GM18520 (cell line): ENCODE measurements around the gene ATRIP.

Experiments used
- ATAC-seq: cut with Tn5 transposase; IDR thresholded peaks from one replicate; pipeline ENCODE4 v1.9.1; 2021; ENCODE audit not compliant: unreplicated experiment

Gene ATRIP

GRCh38 chr3:48409291-48410201, 37.0 kb upstream of the ATRIP start:
- ATAC-seq = no peak

DNA sequence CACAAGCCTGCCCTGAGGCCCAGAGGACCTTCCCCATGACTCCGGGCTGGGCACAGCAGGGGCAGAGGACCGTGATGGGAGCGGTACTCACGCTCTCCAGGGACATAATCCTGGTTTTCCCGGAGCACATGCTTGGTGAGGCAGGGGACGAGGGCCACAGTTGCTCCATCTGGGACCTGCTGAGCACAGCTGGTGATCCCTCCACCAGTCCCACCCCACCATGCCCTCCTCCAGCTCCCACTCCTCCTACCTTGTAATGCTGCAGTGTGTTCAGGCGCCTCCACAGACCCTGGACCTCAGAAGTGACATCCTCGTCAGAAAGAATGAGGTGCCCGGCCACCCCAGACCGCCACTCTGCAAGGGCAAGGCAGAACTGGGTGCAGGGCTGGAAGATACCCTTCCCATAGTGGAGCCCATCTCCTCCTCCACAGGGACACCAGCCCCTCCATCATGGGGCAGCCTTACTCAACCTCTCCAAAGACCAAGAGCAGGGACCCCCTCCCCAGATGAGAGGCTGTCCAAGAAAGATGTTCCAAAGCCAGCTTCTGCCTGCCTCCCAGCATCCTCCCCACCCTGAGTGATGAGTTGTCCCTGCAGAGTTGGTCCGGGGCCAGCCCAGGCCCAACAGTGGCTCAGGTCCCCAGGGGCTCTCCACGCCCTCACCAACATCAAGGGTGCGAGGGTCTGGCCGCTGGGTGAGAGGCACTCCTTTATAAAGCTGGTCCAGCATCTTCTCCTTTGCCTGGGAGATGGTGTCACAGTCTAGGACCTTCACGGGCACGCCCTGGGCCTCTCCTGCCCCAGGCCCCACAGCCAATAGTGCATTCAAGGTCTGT, 36.1 kb upstream of the ATRIP start:
- no peak for ATAC-seq

DNA sequence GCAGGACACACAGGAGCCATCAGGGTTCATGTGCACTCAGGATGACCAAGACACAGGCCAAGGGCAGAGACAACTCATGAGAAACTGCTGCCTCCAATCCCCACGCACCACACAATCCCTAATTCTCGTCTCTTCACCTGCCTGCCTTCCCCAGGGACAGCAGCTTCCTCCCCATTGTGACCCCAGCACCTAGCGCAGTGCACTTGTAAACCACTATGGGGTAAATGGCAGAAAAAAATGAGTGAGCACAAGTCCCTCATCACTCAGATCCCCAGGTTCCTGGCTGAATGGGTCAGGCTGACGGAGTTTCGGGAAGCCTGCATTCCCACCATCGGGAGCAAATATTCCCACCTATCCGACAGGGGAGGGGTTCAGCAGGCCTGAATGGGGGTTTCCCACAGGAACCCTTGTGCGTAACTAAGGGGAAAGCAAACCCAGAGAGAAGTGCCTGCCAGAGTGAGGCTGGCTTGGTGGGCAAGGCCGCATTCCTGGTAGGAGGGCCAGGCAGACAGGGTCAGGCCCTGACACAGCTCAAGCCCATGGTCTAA, 35.4 kb upstream of the ATRIP start:
- ATAC-seq = no peak

- no peak for ATAC-seq
Measured at GRCh38 chr3:48411606-48412374, 34.7 kb upstream of the ATRIP start.

GRCh38 chr3:48412375-48413001, 34.0 kb upstream of the ATRIP start:
- ATAC-seq = no peak

DNA sequence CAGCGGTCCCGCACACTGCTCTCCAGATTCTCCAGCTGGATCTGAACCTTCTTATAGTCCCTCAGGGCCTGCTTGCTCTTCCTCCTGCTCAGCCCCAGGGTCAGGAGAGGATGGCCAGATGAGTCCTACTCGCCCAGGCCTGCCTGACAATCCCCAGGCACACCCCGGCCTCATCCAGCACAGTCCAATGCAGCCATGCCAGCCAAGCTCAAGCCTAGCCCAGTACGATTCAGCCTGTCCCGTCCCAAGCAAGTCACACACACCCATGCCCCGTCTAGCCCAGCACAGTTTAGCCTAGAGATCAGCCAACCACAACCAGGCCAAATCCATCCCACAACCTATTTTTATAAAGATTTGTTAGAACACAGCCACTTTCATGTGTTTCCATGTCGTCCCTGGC, 33.5 kb upstream of the ATRIP start:
- ATAC-seq = no peak

GRCh38 chr3:48413611-48414010, 32.9 kb upstream of the ATRIP start:
- ATAC-seq = no peak

GRCh38 chr3:48414376-48415250, 31.9 kb upstream of the ATRIP start:
- no peak for ATAC-seq

- no peak for ATAC-seq
Measured at GRCh38 chr3:48415251-48415953, 31.1 kb upstream of the ATRIP start.

- no peak for ATAC-seq
Measured at GRCh38 chr3:48416091-48416505, 30.4 kb upstream of the ATRIP start.

DNA sequence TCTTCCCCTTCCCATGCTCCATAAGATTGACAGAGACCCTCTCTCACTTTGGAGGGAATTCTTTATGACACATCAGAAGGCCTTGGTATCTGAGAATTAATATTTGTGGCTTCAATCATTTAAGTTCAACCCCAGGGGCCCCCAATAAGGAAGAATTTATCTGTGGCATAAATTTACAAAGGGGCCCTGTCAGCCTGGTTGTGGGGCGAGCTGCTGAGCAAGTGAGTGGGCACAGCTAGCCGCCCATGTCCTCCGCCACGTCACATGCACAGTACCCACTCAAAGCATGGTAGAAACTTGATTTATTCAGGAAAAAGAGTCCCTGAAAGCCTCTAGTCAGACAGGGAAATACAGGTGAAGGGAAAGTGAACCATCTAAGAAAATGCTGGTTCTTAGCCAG, 30.0 kb upstream of the ATRIP start:
- no peak for ATAC-seq

GRCh38 chr3:48417529-48418108, 28.9 kb upstream of the ATRIP start:
- ATAC-seq = no peak

DNA sequence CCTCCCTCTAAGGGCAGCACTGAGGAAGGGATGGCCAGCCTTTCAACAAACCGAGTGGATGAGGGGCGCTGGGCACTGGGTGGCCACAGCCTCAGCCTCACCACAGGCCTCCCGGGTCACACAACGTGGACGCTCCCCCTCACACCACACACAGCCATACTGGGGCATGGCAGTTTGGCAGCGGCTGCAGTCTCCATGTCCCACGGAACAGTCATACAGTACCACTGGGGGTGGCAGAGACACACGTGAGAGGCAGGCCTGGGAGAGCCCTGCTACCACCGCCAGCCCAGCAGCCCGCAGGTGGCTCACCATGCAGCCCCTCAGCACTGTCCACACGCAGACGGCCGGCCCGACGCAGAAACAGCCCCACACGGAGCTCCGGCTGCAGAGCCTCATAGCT, 28.4 kb upstream of the ATRIP start:
- ATAC-seq = no peak

- no peak for ATAC-seq
Measured at GRCh38 chr3:48418651-48419050, 27.9 kb upstream of the ATRIP start.

DNA sequence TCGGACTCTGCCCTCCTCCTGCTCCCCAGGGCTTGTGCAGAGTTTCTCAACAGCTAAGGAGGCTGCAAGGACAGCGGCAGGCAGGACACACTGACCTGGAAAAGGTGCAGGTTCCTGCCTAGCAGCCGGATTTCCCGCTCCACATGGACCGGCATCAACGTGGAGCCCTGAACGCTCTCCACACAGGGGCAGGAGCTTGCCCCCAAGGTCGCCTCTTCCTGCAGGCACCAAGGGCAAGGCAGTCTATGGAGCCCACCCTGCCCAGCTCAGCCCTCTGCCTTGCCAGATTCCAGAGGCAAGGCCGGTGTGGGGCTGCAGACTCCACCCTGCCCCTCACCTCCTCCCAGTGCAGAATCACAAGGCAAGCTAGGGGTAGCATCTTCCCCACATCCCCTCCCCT, 27.4 kb upstream of the ATRIP start:
- no peak for ATAC-seq

GRCh38 chr3:48419597-48419996, 26.9 kb upstream of the ATRIP start:
- ATAC-seq = no peak

DNA sequence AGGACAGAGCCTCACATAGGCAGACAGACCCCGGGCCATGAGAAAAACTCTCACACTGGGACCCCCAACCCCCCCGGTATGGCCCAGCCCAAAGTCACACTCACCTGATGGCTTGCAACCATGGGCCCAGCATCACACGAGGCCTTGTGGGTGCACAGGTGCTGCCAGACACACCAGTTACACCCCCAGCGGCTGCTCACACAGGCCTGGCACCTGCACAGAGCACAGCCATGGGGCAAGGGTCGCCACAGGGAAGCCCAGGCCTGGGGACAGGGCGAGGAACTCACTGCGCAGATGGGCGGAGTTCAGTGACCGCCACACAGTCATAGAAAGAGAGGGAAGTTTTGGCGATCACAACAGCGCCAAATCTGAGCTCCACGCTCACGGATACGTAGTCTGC, 26.0 kb upstream of the ATRIP start:
- ATAC-seq = no peak

DNA sequence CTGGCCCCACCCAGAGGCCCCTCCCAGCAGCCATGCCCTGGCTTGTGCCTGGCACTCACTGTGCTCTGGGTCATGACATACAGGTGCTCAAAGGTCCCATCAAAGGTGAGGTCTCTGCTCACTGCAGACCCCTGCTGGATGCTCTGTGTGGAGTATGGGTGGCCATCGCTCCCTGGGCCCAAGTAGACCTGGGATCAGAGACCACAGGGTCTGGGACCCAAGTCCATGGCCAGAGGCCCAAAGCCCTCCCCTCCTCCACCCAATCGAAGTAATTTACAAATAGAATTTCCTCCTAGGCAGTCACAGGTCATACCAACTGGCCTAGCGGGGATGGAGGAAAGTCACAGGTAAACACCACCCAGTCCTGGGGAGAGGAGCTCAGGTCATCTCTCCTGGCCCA, 24.3 kb upstream of the ATRIP start:
- no peak for ATAC-seq

- ATAC-seq = no peak
Measured at GRCh38 chr3:48422681-48423080, 23.9 kb upstream of the ATRIP start.
